Body of pancreas (tissue), 4 donors: ENCODE measurements around the gene C1QTNF4.

Source experiments
- CTCF ChIP-seq, 7 experiments: fragments of 450-650 bp in 4 of 7; fragments of 200-600 bp in 3 of 7; sonication (generic) in 3 of 7; IDR thresholded peaks; one replicate each; pipeline ENCODE4 v1.5.1; 2016 to 2019; ENCODE audit warnings: antibody characterized with exemption in 7 of 7
- POLR2A ChIP-seq, 3 donors: fragments of 450-650 bp; IDR thresholded peaks; one replicate each; pipeline ENCODE4 v1.6.1; 2016; ENCODE audit warnings: antibody characterized with exemption in 3 of 3, mild to moderate bottlenecking in 2 of 3

GRCh38 chr11:47626234-47626633 lies 32.0 kb upstream of the C1QTNF4 start:
- TF ChIP-seq CTCF (IDR thresholded peaks at IDR 0.05), result no peak
- no peak for TF ChIP-seq POLR2A (IDR thresholded peaks at IDR 0.05)
